Measurements from ENCODE around the gene GTF3C1. TPM values are rescaled to one million over a fixed set of nuclear protein-coding genes. Genes with fewer than 3 reads are reported as not detected.
A peak's percentile ranks its signal among the peaks of the same experiment; 100 is the strongest.

GTF3C1 gene
- total and polyA plus RNA-seq, 10 donors: 28.8 to 68.6 (median 57.1) TPM

DNA sequence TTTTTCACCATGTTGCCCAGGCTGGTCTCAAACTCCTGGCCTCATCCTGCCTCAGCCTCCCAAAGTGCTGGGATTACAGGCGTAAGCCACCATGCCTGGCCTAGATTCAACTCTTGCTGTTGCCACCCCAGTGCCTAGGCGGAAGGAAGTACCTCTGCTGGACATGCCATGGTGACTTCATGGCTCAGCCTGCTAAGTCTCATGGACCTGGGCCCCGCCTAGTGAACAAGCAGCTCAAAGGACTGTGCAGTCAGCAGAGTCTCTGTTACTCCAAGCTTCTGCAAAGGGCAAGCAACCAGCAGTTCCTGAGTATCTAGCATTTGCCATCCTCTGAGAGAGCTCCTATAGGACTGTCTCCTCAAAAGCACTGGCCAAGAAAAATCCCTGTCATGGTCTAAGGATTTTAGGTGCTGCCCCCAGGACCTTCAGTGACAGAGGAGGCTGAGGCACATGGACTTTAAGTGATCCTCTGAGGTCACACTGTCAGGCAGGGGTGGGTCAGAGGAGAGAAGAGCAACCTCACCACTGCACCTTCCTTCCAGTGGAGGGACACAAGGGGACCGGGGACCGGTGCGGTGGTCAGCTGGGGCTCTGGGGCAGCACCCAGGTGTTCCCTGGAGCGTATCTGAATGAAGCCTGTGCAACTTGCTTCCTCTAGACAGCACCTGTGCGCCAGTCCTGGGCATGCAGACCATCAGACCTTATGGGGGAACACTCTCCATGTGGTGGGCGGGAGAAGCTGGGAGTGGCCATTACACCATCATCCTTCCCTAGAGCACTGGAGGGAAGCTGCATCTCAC is 76.4 kb downstream of the GTF3C1 start:
- intact Hi-C loops (cut with DNase I; ENCODE audit: low total_unique reads): no loop called here
- no peaks in the 10 kb centered on the region for H3K27me3 ChIP-seq (replicated peaks in 1 of 7)
- peaks cover 0 to 18% (median 11%) of the 10 kb centered on the region in 6 donors for H3K4me1 ChIP-seq
- 93 to 99% (median 96%) methylated on average over 8 to 9 of the region's 9 CpGs for WGBS, 5 donors
- H3K4me3 ChIP-seq: no peak overlapping the region
- TF ChIP-seq POLR2A (IDR thresholded peaks at IDR 0.05) (no peak), POLR2AphosphoS5 (IDR thresholded peaks at IDR 0.05) (peak in 1 of 3 donors; percentile 26), CTCF (IDR thresholded peaks at IDR 0.05 in 8 of 11, conservative IDR thresholded peaks at IDR 0.05 in 3 of 11) (no peak)
- DNase-seq: peak; percentile 46
- H3K9me3 ChIP-seq: no peaks in the 10 kb centered on the region
- peaks cover 0 to 100% (median 90%) of the 10 kb centered on the region in 6 donors for H3K36me3 ChIP-seq
- no peak overlapping the region for H3K27ac ChIP-seq

GRCh38 chr16:27472091-27473020 is 77.4 kb downstream of the GTF3C1 start:
- peaks cover 0 to 18% (median 11%) of the 10 kb centered on the region in 6 donors for H3K4me1 ChIP-seq
- peak; percentile 40 for DNase-seq
- no peaks in the 10 kb centered on the region for H3K9me3 ChIP-seq
- TF ChIP-seq POLR2AphosphoS5 (IDR thresholded peaks at IDR 0.05) (no peak), POLR2A (IDR thresholded peaks at IDR 0.05) (no peak), CTCF (IDR thresholded peaks at IDR 0.05 in 8 of 11, conservative IDR thresholded peaks at IDR 0.05 in 3 of 11) (no peak)
- H3K27me3 ChIP-seq (replicated peaks in 1 of 7): no peaks in the 10 kb centered on the region
- intact Hi-C loops (cut with DNase I; ENCODE audit: low total_unique reads): no loop called here
- no peak overlapping the region for H3K4me3 ChIP-seq
- H3K36me3 ChIP-seq: peaks cover 0 to 100% (median 91%) of the 10 kb centered on the region in 6 donors
- H3K27ac ChIP-seq: no peak overlapping the region
- 93 to 97% (median 96%) methylated on average over 15 of the region's 15 CpGs for WGBS, 5 donors

DNA sequence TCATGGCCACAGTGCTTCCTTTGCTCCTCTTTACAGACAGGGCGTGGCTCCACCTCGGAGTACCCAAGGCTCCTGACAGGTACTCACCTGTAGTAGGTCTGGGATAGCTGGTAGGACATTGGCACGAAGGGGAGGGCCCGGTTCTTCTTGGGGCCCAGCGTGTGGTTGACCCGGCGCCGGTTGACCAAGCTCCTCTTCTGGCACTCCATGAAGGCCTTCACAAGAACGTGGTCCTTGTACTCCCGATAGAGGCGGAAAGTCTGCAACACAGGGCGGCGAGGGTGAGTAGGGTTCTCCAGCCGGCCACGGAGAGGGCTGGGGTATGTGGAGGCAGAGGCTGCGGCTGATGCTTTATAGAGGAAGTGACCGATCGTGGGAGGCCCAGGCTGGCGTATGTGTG is 78.1 kb downstream of the GTF3C1 start:
- Histone ChIP-seq H3K27me3 (replicated peaks in 1 of 7) (no peaks in the 10 kb centered on the region), H3K4me1 (peaks cover 0 to 18% (median 11%) of the 10 kb centered on the region in 6 donors), H3K4me3 (no peak overlapping the region), H3K9me3 (no peaks in the 10 kb centered on the region), H3K27ac (no peak overlapping the region), H3K36me3 (peaks cover 0 to 100% (median 90%) of the 10 kb centered on the region in 6 donors)
- DNase-seq: peak; percentile 56
- intact Hi-C loops (cut with DNase I; ENCODE audit: low total_unique reads): no loop called here
- 93 to 98% (median 94%) methylated on average over 19 of the region's 19 CpGs for WGBS, 5 donors
- no peak for TF ChIP-seq CTCF (IDR thresholded peaks at IDR 0.05 in 8 of 11, conservative IDR thresholded peaks at IDR 0.05 in 3 of 11)
- TF ChIP-seq POLR2AphosphoS5 (IDR thresholded peaks at IDR 0.05): no peak
- no peak for TF ChIP-seq POLR2A (IDR thresholded peaks at IDR 0.05)
